A673 (cell line): ENCODE results near the gene PRKCA.

ENCODE experiments used
- EZH2 ChIP-seq: fragments of 200-600 bp; sonication (generic); IDR thresholded peaks from 2 replicates; pipeline ENCODE4 v1.6.1; 2017; ENCODE audit warnings: borderline replicate concordance, low read depth, mild to moderate bottlenecking, mixed read lengths, antibody characterized with exemption, low read length; ENCODE audit not compliant: poor library complexity, severe bottlenecking
- TF ChIP-seq, protein P1 (sequence below): fragments of 300-800, 200-600 bp; sonication (generic); conservative IDR thresholded peaks from 2 replicates; pipeline ENCODE4 v1.5.1; 2017; ENCODE audit warnings: low read depth, mild to moderate bottlenecking, antibody characterized with exemption, low read length, moderate library complexity, mixed read lengths

DNA sequence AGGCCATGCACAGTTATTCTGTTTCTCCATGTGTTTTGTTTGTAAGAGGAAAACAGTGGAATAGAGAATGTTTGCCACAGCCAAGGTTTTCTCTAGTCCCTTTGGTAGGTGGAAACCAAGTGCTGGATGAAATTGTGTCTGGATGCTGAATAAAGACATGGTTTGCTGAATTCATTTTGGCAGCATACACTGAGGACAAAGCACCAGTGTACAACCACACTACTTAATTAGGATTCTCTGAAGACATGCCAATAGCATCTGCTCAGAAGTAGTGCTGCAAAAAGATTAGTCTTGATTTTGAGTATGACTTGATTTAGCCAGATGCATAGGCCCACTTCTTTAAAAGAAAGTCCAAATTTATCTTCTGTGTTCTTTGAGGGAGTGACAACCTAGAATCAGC, 302.0 kb downstream of the PRKCA start:
- TF ChIP-seq, protein P1, sequence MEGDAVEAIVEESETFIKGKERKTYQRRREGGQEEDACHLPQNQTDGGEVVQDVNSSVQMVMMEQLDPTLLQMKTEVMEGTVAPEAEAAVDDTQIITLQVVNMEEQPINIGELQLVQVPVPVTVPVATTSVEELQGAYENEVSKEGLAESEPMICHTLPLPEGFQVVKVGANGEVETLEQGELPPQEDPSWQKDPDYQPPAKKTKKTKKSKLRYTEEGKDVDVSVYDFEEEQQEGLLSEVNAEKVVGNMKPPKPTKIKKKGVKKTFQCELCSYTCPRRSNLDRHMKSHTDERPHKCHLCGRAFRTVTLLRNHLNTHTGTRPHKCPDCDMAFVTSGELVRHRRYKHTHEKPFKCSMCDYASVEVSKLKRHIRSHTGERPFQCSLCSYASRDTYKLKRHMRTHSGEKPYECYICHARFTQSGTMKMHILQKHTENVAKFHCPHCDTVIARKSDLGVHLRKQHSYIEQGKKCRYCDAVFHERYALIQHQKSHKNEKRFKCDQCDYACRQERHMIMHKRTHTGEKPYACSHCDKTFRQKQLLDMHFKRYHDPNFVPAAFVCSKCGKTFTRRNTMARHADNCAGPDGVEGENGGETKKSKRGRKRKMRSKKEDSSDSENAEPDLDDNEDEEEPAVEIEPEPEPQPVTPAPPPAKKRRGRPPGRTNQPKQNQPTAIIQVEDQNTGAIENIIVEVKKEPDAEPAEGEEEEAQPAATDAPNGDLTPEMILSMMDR: no peak
- no peak for TF ChIP-seq EZH2
